Stimulated activated CD4-positive, alpha-beta T cell treated with anti-CD3 and anti-CD28 coated beads, Interleukin-12 subunit alpha, Interleukin-12 subunit beta, amount 100 ng/mL, for 4 hours (primary cell): ENCODE data around the gene COLEC11.
A peak's percentile ranks its signal among the peaks of the same experiment; 100 is the strongest.

ENCODE experiments used
- DNase-seq: peaks from one replicate; pipeline ENCODE4 v3.0.0-alpha.2; 2020

COLEC11 gene

GRCh38 chr2:3639653-3640052 lies 44.7 kb downstream of the COLEC11 start:
- DNase-seq, result no peak

GRCh38 chr2:3641181-3641580 lies 46.3 kb downstream of the COLEC11 start:
- no peak for DNase-seq

- no peak for DNase-seq
Measured at GRCh38 chr2:3641841-3642421, 47.0 kb downstream of the COLEC11 start.

- DNase-seq, result no peak
Measured at GRCh38 chr2:3642521-3643215, 47.8 kb downstream of the COLEC11 start.

- no peak for DNase-seq
Measured at GRCh38 chr2:3643371-3644245, 48.7 kb downstream of the COLEC11 start.

DNA sequence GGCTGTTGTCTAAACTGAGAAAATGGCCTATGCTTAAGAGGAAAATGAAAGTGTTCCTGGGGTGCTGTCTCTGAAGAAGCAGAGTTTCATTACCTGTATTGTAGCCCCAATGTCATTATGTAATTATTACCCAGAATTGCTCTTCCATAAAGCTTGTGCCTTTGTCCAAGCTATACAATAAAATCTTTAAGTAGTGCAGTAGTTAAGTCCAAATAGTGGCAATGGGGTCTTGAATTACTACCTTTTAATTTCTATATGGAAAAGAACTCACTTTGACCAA lies 49.3 kb downstream of the COLEC11 start:
- DNase-seq, result no peak

GRCh38 chr2:3644891-3645605 lies 50.1 kb downstream of the COLEC11 start:
- no peak for DNase-seq

- DNase-seq, result no peak
Measured at GRCh38 chr2:3645745-3646389, 51.0 kb downstream of the COLEC11 start.

DNA sequence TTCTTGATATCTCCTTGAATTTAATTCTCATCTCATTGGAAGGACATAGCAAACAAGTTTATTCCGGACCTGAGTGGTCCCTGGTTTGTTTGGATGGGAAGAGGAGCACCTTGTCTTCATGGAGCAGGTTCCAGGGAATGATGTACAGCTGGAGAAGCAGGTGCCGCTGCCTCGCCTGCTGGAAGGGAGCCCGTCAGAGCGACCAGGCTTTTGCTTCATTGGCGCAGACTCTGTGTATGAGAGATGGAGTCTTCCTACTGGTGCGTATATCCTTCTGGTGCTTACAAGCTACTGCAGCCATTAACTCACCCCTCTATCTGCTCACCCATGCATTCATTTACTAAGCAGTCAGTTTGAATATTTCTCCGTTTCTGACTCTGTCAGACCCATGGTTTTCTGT lies 51.5 kb downstream of the COLEC11 start:
- DNase-seq, result no peak

GRCh38 chr2:3647246-3647645 lies 52.3 kb downstream of the COLEC11 start:
- no peak for DNase-seq

GRCh38 chr2:3647831-3648651 lies 53.1 kb downstream of the COLEC11 start:
- DNase-seq, result no peak

- DNase-seq, result no peak
Measured at GRCh38 chr2:3648652-3649177, 53.8 kb downstream of the COLEC11 start.

GRCh38 chr2:3649581-3649980 lies 54.7 kb downstream of the COLEC11 start:
- no peak for DNase-seq

GRCh38 chr2:3650140-3650920 lies 55.4 kb downstream of the COLEC11 start:
- DNase-seq, result no peak

DNA sequence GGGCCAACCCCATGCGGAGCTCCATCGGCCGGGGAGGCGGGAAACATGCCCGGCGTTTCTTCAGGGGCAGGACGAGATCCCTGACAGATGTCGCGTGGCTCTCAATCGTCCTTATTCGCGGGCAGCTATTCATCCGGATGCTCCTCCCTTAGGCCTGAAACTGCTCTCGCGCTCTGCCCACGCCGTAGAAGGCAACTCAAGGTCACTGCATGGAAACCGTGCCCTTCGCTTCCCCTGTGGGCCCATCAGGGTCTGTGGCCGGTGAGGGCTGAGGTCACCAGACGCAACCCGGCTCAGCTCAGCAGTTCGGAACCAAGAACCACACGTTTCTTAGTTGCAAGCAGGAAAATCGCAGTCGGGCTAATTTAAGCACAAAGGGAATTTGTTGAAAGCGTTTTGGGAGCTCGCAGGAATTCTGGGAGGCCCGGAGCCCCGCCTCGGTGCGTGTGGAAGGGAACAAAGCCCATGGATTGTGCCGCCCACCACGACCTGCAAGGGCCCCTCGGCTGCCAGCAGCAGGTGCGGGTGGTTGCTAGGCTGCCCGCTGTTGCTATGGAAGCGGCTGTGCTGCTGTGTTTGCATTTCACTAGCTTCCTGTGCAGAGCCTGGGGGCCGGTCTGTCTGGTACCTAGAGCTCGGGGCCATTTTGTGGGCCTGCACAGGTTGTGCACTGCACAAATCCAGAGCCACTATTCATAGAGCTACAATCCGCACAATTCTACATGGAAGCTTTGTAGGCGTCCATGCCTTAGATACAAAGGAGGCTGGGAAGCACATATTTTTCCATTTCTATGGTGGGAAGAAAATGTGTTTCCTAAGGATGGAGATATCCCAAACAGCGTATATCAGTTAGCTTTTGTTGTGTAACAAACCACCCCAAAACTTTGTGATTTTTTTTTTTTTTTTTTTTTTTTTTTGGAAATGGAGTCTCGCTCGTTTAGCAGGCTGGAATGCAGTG lies 57.1 kb downstream of the COLEC11 start:
- DNase-seq, result peak; percentile 38

GRCh38 chr2:3652896-3653625 lies 58.1 kb downstream of the COLEC11 start:
- DNase-seq, result no peak

GRCh38 chr2:3654011-3654410 lies 59.1 kb downstream of the COLEC11 start:
- DNase-seq, result no peak

DNA sequence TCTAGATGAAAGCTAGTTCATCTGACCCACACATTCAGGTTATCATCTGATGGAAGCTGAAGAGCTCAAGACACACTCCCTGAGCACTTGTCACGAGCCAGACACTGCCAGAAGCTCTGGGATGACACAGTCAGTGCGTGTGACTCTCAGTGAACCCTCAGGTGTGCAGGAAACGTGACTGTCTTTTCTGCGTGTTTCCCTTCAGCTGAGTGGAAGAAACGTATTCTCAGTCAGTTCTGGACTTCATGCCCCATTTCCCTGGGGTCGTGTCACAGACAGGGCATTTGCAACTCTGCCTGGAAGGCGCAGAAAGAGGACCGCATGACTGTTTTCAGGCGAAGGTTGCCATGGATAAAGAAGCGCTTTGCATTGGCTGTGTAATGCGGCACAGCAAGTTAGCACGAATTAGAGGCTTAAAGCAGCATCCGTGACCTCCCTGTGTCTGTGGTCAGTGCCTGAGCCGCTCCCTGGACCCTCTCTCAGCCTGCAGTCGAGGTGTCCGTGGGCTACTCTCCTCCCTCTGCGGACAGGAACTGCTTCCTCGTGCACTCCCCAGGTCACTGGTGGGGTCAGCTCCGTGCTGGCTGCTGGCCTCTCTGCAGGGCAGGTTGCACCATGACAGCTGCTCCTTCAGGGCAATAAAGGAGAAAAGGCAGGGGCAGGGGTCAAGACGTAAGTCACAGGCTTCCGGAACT lies 59.8 kb downstream of the COLEC11 start:
- no peak for DNase-seq
